OCI-LY7 (cell line): ENCODE results near the gene CLMN. TPM values are rescaled to one million over a fixed set of nuclear protein-coding genes. Genes with fewer than 3 reads are reported as not detected.

Source experiments
- BruUV-seq: library from RNA; stranded (reverse); fragments of 400-500 nt; replicated peaks from 2 replicates; lab custom pipeline; 2021; lab: Mats Ljungman, UMichigan
- CTCF ChIA-PET: fragments of 300-600 bp; sonication (Branson Sonifier 250); formaldehyde crosslinking; loops from one replicate; lab custom pipeline; 2022; ENCODE audit warnings: antibody characterized with exemption; ENCODE audit not compliant: unreplicated experiment; lab: Charles Lee
- POLR2A ChIA-PET: fragments of 300-600 bp; sonication (Branson Sonifier 250); formaldehyde crosslinking; loops from one replicate; lab custom pipeline; 2022; ENCODE audit warnings: antibody characterized with exemption; lab: Charles Lee
- DNase-seq: peaks from one replicate; pipeline ENCODE4 v3.0.0-alpha.2; 2015; ENCODE audit warnings: low spot score
- H2AFZ ChIP-seq: fragments of 200-600 bp; sonication (generic), shearing (Covaris generic); 2 replicates; pipeline ENCODE4 v1.6.1; 2014; ENCODE audit warnings: mild to moderate bottlenecking, antibody characterized with exemption, low read length, moderate library complexity
- H3K27ac ChIP-seq: fragments of 200-600 bp; sonication (generic); 2 replicates; pipeline ENCODE4 v1.5.1; 2014; ENCODE audit warnings: mixed run types, low read depth, mild to moderate bottlenecking, moderate library complexity, low read length, inconsistent platforms; ENCODE audit not compliant: poor library complexity, severe bottlenecking
- H3K36me3 ChIP-seq: fragments of 200-600 bp; sonication (generic); 2 replicates; pipeline ENCODE4 v1.6.1; 2014; ENCODE audit warnings: mild to moderate bottlenecking, antibody characterized with exemption, low read length, moderate library complexity, mixed read lengths; ENCODE audit not compliant: insufficient read depth
- H3K4me1 ChIP-seq: fragments of 200-600 bp; sonication (generic); 2 replicates; pipeline ENCODE4 v1.5.1; 2014; ENCODE audit warnings: mild to moderate bottlenecking, low read length; ENCODE audit not compliant: insufficient read depth, poor library complexity, severe bottlenecking
- H3K4me2 ChIP-seq: fragments of 200-600 bp; sonication (generic); 2 replicates; pipeline ENCODE4 v1.6.1; 2014; ENCODE audit warnings: mild to moderate bottlenecking, low read length
- H3K4me3 ChIP-seq: fragments of 200-600 bp; sonication (generic); 2 replicates; pipeline ENCODE4 v1.5.1; 2014; ENCODE audit warnings: mild to moderate bottlenecking, low read depth, low read length; ENCODE audit not compliant: poor library complexity, severe bottlenecking
- H3K79me2 ChIP-seq: fragments of 200-600 bp; sonication (generic); 2 replicates; pipeline ENCODE4 v1.6.1; 2016; ENCODE audit warnings: low read depth, mild to moderate bottlenecking, low read length, moderate library complexity, mixed read lengths; ENCODE audit not compliant: insufficient read depth
- H3K9me2 ChIP-seq: fragments of 200-600 bp; sonication (generic); 2 replicates; pipeline ENCODE4 v1.6.1; 2016; ENCODE audit warnings: mild to moderate bottlenecking, low read length, mixed read lengths; ENCODE audit not compliant: insufficient read depth
- H3K9me3 ChIP-seq: fragments of 200-600 bp; sonication (generic); 2 replicates; pipeline ENCODE4 v1.6.1; 2014; ENCODE audit warnings: mild to moderate bottlenecking, mixed run types, low read length, mixed read lengths
- H4K20me1 ChIP-seq: fragments of 200-600 bp; sonication (generic); 2 replicates; pipeline ENCODE4 v1.6.1; 2014; ENCODE audit warnings: mild to moderate bottlenecking, antibody characterized with exemption, low read length, moderate library complexity, mixed read lengths; ENCODE audit not compliant: insufficient read depth
- EZH2phosphoT487 ChIP-seq: fragments of 200-600 bp; sonication (generic); IDR thresholded peaks from 2 replicates; pipeline ENCODE4 v1.6.1; 2018; ENCODE audit warnings: low read depth, borderline replicate concordance, mild to moderate bottlenecking, mixed run types, antibody characterized with exemption, low read length, moderate library complexity, mixed read lengths
- intact Hi-C: fragments of 100-400 bp; cut with micrococcal nuclease; formaldehyde crosslinking; loops from one replicate; pipeline ENCODE4 v1.10.0; 2022; ENCODE audit not compliant: unreplicated experiment
- total RNA-seq, 2 experiments: library from RNA; depleted of rRNA in 1 of 2; stranded (reverse); fragments of >200 nt in 1 of 2; shearing (Covaris generic) in 1 of 2; gene quantifications; 2 replicates each; pipeline ENCODE4 v1.2.3, GENCODE V29; 2014 to 2022
- TF ChIP-seq, protein P1 (sequence below): fragments of 200-600 bp; sonication (generic); conservative IDR thresholded peaks from 2 replicates; pipeline ENCODE4 v1.5.1; 2014; ENCODE audit warnings: mild to moderate bottlenecking, antibody characterized with exemption, low read length, moderate library complexity, mixed read lengths

Gene CLMN
- total RNA-seq, 2 experiments from 2014 or later: 6.8 to 12.0 TPM

GRCh38 chr14:95268350-95268749 is 51.4 kb downstream of the CLMN start:
- no peak for TF ChIP-seq EZH2phosphoT487
- TF ChIP-seq, protein P1, sequence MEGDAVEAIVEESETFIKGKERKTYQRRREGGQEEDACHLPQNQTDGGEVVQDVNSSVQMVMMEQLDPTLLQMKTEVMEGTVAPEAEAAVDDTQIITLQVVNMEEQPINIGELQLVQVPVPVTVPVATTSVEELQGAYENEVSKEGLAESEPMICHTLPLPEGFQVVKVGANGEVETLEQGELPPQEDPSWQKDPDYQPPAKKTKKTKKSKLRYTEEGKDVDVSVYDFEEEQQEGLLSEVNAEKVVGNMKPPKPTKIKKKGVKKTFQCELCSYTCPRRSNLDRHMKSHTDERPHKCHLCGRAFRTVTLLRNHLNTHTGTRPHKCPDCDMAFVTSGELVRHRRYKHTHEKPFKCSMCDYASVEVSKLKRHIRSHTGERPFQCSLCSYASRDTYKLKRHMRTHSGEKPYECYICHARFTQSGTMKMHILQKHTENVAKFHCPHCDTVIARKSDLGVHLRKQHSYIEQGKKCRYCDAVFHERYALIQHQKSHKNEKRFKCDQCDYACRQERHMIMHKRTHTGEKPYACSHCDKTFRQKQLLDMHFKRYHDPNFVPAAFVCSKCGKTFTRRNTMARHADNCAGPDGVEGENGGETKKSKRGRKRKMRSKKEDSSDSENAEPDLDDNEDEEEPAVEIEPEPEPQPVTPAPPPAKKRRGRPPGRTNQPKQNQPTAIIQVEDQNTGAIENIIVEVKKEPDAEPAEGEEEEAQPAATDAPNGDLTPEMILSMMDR: no peak
- Histone ChIP-seq H3K4me2 (no peak overlapping the region), H4K20me1 (no peaks in the 10 kb centered on the region), H3K4me3 (no peak overlapping the region), H3K27ac (no peak overlapping the region), H3K9me2 (no peaks in the 10 kb centered on the region), H2AFZ (no peak overlapping the region), H3K4me1 (peaks cover 51% of the 10 kb centered on the region), H3K9me3 (peaks cover 7% of the 10 kb centered on the region; the same call in 1 of the 2 replicates), H3K36me3 (no peaks in the 10 kb centered on the region), H3K79me2 (no peaks in the 10 kb centered on the region)
- DNase-seq: no peak
- no TSS peak for BruUV-seq
- POLR2A ChIA-PET: interaction anchor here (0.6 to 0.9 kb wide), 3 partner anchors 20 to 59 kb away, joined by 3 to 4 read pairs (median 3); no protein-coding TSS in a partner anchor
- CTCF ChIA-PET: no interaction called here
- intact Hi-C loops: loop anchor here (10.0 kb wide), 1 partner anchor 114 kb away; the partner anchor contains the start of gene DICER1

DNA sequence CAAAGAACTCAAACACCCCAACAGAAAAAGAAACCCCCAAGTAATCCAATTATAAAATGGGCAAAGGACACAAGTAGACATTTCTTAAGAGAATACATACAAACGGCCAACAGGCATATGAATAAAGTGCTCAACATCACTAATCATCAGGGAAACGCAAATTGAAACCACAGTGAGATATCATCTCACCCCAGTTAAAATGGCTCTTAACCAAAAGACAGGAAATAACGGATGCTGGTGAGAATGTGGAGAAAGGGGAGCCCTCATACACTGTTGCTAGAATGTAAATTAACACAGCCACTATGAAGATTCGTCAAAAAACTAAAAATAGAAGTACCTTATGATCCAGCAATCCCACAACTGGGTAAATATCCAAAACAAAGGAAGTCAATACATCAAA is 52.4 kb downstream of the CLMN start:
- intact Hi-C loops: loop anchor here (10.0 kb wide), 1 partner anchor 113 kb away; the partner anchor contains the start of gene DICER1
- Histone ChIP-seq H3K4me3 (no peak overlapping the region), H3K79me2 (no peaks in the 10 kb centered on the region), H3K9me3 (peaks cover 7% of the 10 kb centered on the region; the same call in 1 of the 2 replicates), H3K27ac (no peak overlapping the region), H3K36me3 (no peaks in the 10 kb centered on the region), H3K4me1 (peaks cover 60% of the 10 kb centered on the region), H3K9me2 (no peaks in the 10 kb centered on the region), H3K4me2 (peak overlapping the region; percentile 6; the same call in 1 of the 2 replicates), H2AFZ (peak overlapping the region; percentile 12; the same call in 1 of the 2 replicates), H4K20me1 (no peaks in the 10 kb centered on the region)
- DNase-seq: no peak
- BruUV-seq: no TSS peak
- ChIA-PET CTCF (no interaction called here), POLR2A (interaction anchor here (2.4 kb wide), 1 partner anchor 11 kb away, joined by 8 read pairs; no protein-coding TSS in a partner anchor)
- TF ChIP-seq, protein P1: no peak
- TF ChIP-seq EZH2phosphoT487: no peak
